Measurements from ENCODE around the gene TREM2. TPM values are rescaled to one million over a fixed set of nuclear protein-coding genes. Genes with fewer than 3 reads are reported as not detected.

The TREM2 gene
- total RNA-seq, 1 donor: under 0.01 TPM

- Histone ChIP-seq H3K4me3 (ENCODE audit: insufficient read depth, low read length) (no peak overlapping the region), H3K4me1 (ENCODE audit: insufficient read depth, low read length) (no peaks in the 10 kb centered on the region), H3K4me2 (ENCODE audit: insufficient read depth, low read length) (no peak overlapping the region), H3K27ac (ENCODE audit: low read depth, low read length) (no peak overlapping the region), H3K9me3 (ENCODE audit: low read depth, low read length) (no peaks in the 10 kb centered on the region), H2AFZ (ENCODE audit: low read length) (no peak overlapping the region), H4K20me1 (ENCODE audit: insufficient read depth, low read length) (no peaks in the 10 kb centered on the region), H3K79me2 (ENCODE audit: insufficient read depth, low read length) (no peaks in the 10 kb centered on the region), H3K36me3 (ENCODE audit: insufficient read depth, low read length) (no peaks in the 10 kb centered on the region), H3K27me3 (ENCODE audit: insufficient read depth, low read length) (no peaks in the 10 kb centered on the region)
- no peak for TF ChIP-seq CTCF (IDR thresholded peaks at IDR 0.05; ENCODE audit: extremely low read depth, low read depth, low read length)
- DNase-seq (ENCODE audit: insufficient read length, low spot score, missing footprints): no peak
Measured at GRCh38 chr6:41147917-41148316, 15.0 kb downstream of the TREM2 start.

- Histone ChIP-seq H3K27me3 (ENCODE audit: insufficient read depth, low read length) (no peaks in the 10 kb centered on the region), H3K4me3 (ENCODE audit: insufficient read depth, low read length) (no peak overlapping the region), H3K27ac (ENCODE audit: low read depth, low read length) (no peak overlapping the region), H3K4me1 (ENCODE audit: insufficient read depth, low read length) (no peaks in the 10 kb centered on the region), H3K79me2 (ENCODE audit: insufficient read depth, low read length) (no peaks in the 10 kb centered on the region), H3K9me3 (ENCODE audit: low read depth, low read length) (no peaks in the 10 kb centered on the region), H4K20me1 (ENCODE audit: insufficient read depth, low read length) (no peaks in the 10 kb centered on the region), H3K4me2 (ENCODE audit: insufficient read depth, low read length) (no peak overlapping the region), H2AFZ (ENCODE audit: low read length) (no peak overlapping the region), H3K36me3 (ENCODE audit: insufficient read depth, low read length) (no peaks in the 10 kb centered on the region)
- DNase-seq (ENCODE audit: insufficient read length, low spot score, missing footprints): no peak
- no peak for TF ChIP-seq CTCF (IDR thresholded peaks at IDR 0.05; ENCODE audit: extremely low read depth, low read depth, low read length)
Measured at GRCh38 chr6:41136911-41137310, 26.0 kb downstream of the TREM2 start.

GRCh38 chr6:41135062-41135832, 27.7 kb downstream of the TREM2 start:
- no peaks in the 10 kb centered on the region for H3K9me3 ChIP-seq (ENCODE audit: low read depth, low read length)
- H2AFZ ChIP-seq (ENCODE audit: low read length): no peak overlapping the region
- H3K36me3 ChIP-seq (ENCODE audit: insufficient read depth, low read length): no peaks in the 10 kb centered on the region
- H3K4me3 ChIP-seq (ENCODE audit: insufficient read depth, low read length): no peak overlapping the region
- no peaks in the 10 kb centered on the region for H3K79me2 ChIP-seq (ENCODE audit: insufficient read depth, low read length)
- H3K27ac ChIP-seq (ENCODE audit: low read depth, low read length): no peak overlapping the region
- TF ChIP-seq CTCF (IDR thresholded peaks at IDR 0.05; ENCODE audit: extremely low read depth, low read depth, low read length): no peak
- H3K27me3 ChIP-seq (ENCODE audit: insufficient read depth, low read length): no peaks in the 10 kb centered on the region
- no peaks in the 10 kb centered on the region for H3K4me1 ChIP-seq (ENCODE audit: insufficient read depth, low read length)
- DNase-seq (ENCODE audit: insufficient read length, low spot score, missing footprints): no peak
- H4K20me1 ChIP-seq (ENCODE audit: insufficient read depth, low read length): no peaks in the 10 kb centered on the region
- H3K4me2 ChIP-seq (ENCODE audit: insufficient read depth, low read length): no peak overlapping the region

DNA sequence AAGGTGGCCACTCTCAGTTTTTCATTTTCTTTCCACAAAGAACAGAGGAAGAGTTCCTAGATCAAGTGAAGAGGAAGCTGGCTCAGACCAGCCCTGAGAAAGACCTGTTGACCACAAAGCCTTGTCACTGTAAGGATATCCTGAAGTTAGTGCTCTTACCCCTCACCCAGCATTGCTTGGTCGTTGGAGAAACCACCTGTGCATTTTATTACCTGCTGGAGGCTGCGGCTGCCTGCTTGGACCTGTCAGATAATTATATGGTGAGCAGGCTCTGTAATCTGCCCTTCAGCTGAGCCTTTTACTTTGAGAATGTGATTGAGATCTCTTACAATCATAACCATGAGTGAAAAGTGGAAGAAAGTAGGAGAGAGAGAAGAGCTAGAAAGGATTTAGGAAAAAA, 30.7 kb downstream of the TREM2 start:
- Histone ChIP-seq H3K4me2 (ENCODE audit: insufficient read depth, low read length) (no peak overlapping the region), H2AFZ (ENCODE audit: low read length) (no peak overlapping the region), H3K79me2 (ENCODE audit: insufficient read depth, low read length) (no peaks in the 10 kb centered on the region), H4K20me1 (ENCODE audit: insufficient read depth, low read length) (no peaks in the 10 kb centered on the region), H3K4me1 (ENCODE audit: insufficient read depth, low read length) (no peaks in the 10 kb centered on the region), H3K4me3 (ENCODE audit: insufficient read depth, low read length) (no peak overlapping the region), H3K27ac (ENCODE audit: low read depth, low read length) (no peak overlapping the region), H3K36me3 (ENCODE audit: insufficient read depth, low read length) (no peaks in the 10 kb centered on the region), H3K9me3 (ENCODE audit: low read depth, low read length) (no peaks in the 10 kb centered on the region), H3K27me3 (ENCODE audit: insufficient read depth, low read length) (no peaks in the 10 kb centered on the region)
- no peak for TF ChIP-seq CTCF (IDR thresholded peaks at IDR 0.05; ENCODE audit: extremely low read depth, low read depth, low read length)
- no peak for DNase-seq (ENCODE audit: insufficient read length, low spot score, missing footprints)

All from osteoblast (primary cell).